ENCODE results near the gene ELFN1.

DNA sequence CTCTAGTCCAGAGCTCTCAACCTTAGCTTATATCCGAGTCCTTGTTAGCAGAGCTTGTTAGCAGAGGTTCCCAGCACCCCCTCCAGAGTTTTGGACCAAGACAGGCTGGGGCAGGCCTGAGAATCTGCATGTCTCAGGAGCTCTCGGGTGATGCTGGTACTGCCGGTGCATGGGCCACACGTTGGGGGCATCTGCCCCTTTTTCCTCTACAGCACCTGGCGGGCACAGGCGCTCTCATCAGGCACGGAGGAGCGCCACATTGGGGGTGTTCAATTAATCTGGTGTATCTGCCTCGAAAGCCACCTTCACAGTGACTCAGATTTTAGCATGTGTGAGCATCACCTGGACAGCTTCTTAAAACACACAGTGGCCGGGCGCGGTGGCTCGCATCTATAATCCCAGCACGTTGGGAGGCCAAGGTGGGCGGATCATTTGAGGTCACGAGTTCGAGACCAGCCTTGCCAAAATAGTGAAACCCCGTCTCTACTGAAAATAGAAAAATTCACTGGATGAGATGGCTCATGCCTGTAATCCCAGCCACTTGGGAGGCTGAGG is 117.7 kb downstream of the ELFN1 start:
- TF ChIP-seq, protein P1, sequence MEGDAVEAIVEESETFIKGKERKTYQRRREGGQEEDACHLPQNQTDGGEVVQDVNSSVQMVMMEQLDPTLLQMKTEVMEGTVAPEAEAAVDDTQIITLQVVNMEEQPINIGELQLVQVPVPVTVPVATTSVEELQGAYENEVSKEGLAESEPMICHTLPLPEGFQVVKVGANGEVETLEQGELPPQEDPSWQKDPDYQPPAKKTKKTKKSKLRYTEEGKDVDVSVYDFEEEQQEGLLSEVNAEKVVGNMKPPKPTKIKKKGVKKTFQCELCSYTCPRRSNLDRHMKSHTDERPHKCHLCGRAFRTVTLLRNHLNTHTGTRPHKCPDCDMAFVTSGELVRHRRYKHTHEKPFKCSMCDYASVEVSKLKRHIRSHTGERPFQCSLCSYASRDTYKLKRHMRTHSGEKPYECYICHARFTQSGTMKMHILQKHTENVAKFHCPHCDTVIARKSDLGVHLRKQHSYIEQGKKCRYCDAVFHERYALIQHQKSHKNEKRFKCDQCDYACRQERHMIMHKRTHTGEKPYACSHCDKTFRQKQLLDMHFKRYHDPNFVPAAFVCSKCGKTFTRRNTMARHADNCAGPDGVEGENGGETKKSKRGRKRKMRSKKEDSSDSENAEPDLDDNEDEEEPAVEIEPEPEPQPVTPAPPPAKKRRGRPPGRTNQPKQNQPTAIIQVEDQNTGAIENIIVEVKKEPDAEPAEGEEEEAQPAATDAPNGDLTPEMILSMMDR (IDR thresholded peaks at IDR 0.05 in 4 of 5, conservative IDR thresholded peaks at IDR 0.05 in 1 of 5) = no peak
- no peak for TF ChIP-seq POLR2A (IDR thresholded peaks at IDR 0.05)

All from gastrocnemius medialis (tissue), 4 donors.